GM12891 (cell line): ENCODE measurements around the gene ZSCAN5C.
"Not testable (repeated sequence)": the region's sequence is repeated elsewhere in the genome, so short reads cannot be mapped to it uniquely, and the experiment has no call there.

Experiments used
- POLR2A ChIP-seq: IDR thresholded peaks from 2 replicates; pipeline ENCODE4 v1.6.1; 2011; ENCODE audit warnings: low read depth, low read length, control low read depth
- POLR2AphosphoS5 ChIP-seq: IDR thresholded peaks from 2 replicates; pipeline ENCODE4 v1.6.1; 2011; ENCODE audit warnings: low read depth, low read length, control low read depth
- POU2F2 ChIP-seq: IDR thresholded peaks from 2 replicates; pipeline ENCODE4 v1.6.1; 2011; ENCODE audit warnings: low read depth, mild to moderate bottlenecking, control low read depth, low read length, moderate library complexity
- TAF1 ChIP-seq: IDR thresholded peaks from 2 replicates; pipeline ENCODE4 v1.6.1; 2011; ENCODE audit warnings: low read depth, low read length, control low read depth

DNA sequence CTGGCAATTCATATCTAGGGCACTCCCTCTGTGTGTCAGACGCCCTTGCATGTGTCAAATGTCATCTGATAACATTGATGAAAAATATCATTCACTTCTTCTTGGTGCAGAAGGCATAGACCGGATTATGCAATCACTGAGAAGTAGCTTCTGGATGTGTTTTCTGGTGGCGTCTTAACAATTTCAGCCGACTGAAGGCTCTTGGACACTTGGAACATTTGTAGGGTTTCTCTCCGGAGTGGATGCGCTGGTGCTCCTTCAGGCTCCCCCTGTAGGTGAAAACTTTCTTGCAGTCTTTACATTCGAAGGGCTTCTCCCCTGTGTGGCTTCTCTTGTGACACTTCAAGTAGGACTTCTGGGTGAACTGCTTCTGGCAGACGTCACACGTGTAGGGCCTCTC lies 19.4 kb downstream of the ZSCAN5C start:
- TF ChIP-seq POLR2AphosphoS5, POLR2A, POU2F2, TAF1: not testable (repeated sequence)
